GM18867 (cell line): ENCODE measurements around the gene ALDH1L1.

Experiments used
- ATAC-seq: cut with Tn5 transposase; IDR thresholded peaks from one replicate; pipeline ENCODE4 v1.9.1; 2021; ENCODE audit warnings: mild to moderate bottlenecking, moderate library complexity; ENCODE audit not compliant: unreplicated experiment

Gene ALDH1L1

DNA sequence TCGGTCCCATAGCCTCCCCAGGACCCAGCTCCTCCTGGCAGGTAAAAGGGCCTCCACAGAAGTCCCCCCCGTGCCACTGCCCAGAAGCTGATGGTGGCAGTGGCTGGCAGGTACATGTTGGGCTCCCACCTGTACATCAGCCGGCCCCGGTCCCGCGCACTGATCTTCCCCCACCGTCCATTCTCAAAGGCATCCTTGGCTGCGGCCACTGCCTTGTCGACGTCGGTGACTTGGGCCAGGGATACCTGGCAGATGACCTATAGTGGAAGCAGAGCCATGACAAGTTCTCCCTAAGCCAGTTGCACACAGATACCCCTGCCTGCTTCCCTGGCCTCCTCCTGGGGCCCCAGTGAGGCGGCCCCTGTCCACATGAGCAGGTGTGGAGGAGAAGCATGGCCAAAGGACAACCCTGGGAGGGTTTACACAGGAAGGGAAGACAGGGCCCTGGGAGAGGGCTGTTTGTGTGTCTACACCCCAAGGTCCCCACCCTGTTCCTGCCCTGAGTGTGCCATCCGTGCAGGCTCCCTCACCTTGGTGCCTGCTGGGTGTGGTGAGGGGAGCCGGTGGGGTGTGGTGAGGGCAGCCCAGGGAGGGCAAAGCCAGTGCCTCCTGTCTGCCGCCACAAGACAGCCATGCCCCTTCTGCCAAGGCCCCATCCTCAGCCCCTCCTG lies 44.8 kb downstream of the ALDH1L1 start:
- no peak for ATAC-seq

DNA sequence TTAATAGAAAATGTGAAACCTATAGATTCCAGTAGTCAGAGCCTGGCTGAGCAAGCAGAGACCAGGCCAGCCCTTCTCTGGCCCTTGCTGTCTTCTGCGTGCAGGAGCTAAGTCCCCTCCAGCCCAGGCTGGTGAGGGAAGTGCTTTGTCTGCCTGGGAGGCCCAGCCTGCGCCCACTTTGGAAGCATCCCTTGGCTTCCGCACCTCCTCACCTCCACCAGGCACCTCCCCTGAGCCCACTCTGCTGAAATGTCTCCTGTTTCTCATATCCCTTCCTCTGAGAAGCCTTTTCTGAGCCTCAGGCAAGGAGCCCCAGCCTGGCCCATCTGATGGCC lies 45.3 kb downstream of the ALDH1L1 start:
- no peak for ATAC-seq

DNA sequence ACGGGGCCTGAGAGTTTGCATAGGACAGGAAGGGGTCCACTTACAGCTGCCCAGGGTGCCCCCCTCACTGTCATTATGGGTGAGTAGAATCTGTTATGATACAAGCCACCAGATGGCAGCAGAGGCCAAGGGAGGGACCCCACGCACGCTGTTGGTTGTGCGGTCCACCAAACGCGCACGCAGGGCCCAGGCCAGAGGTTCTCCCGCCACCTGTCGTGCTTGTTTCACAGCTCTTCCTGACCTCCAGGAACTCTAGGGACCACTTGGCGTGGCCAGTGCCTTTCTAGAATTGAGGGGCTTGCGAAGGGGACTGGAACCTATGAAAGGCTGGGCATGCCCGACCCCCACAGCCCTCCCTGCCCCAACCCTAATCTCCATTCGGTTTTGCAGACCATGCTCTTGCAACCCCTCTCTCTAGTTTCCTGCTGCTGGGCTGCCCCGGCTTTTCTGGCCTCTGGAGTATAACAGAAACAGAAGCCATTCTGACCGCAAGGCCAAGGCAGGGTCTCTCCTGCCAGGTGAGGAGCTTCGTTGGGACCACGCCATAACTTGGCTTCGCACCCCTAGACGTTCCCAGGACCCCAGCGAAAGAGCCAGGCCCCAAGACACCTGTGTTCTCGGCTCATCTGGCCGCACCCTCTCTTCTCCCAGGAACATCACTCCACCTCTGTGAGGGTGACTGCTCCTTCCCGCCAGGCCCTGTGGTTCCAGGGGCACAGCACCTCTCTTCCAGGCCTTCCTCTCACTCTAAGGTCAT lies 46.0 kb downstream of the ALDH1L1 start:
- ATAC-seq = peak; percentile 50

DNA sequence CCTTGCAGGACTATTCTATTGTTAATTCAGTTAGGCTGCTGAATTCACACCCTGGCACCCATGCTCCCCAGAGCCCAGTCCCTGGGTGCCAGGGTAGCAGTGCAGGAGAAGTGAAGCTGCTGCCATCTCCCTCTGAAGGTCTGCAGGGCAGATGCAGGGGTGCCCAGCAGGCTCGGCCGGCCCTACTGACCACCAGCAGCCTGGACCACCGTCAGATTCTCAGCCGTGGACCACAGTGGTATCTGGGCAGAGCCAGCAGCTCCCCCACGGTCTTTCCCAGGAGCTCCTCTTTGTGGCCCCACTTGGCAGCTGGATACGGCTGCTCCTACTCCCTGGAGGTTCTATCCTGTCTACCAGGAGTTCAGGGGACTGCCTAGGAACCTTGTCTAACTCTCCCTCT lies 46.8 kb downstream of the ALDH1L1 start:
- ATAC-seq = no peak

DNA sequence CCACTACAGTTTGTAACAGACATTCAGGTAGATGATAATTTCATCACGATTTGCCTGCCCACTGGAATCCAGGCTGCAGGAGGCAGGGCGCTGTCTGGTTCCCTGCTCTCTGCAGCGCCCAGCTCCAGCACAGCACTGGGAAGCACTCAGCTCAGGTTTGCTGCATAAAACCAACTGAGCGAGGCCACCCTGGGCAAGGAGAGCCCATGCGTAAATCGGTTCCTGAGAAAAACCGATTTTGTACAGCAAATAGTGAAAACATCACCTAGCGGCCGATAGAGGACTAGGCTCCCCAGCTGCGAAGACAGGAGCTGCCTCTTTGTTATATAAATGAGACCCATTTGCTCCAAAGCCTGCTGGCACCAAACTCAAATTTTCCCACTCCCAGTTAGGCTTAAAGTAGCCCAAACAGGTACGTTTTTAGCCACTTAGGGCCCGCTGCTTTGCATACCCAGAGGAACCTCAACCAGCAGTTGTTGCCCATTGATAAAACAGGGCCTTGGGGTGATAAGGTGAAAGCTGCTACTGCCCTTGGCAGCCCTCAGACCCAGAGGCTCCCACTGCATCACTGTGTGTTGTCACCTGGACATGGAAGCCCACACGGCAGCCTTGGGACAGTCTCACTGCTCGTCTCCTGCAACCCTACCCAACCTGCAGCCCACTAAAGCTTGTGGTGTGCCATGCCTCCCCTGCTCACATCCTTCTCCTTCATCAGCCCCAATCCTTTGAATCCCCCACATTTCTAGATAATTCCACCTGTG lies 47.5 kb downstream of the ALDH1L1 start:
- no peak for ATAC-seq

DNA sequence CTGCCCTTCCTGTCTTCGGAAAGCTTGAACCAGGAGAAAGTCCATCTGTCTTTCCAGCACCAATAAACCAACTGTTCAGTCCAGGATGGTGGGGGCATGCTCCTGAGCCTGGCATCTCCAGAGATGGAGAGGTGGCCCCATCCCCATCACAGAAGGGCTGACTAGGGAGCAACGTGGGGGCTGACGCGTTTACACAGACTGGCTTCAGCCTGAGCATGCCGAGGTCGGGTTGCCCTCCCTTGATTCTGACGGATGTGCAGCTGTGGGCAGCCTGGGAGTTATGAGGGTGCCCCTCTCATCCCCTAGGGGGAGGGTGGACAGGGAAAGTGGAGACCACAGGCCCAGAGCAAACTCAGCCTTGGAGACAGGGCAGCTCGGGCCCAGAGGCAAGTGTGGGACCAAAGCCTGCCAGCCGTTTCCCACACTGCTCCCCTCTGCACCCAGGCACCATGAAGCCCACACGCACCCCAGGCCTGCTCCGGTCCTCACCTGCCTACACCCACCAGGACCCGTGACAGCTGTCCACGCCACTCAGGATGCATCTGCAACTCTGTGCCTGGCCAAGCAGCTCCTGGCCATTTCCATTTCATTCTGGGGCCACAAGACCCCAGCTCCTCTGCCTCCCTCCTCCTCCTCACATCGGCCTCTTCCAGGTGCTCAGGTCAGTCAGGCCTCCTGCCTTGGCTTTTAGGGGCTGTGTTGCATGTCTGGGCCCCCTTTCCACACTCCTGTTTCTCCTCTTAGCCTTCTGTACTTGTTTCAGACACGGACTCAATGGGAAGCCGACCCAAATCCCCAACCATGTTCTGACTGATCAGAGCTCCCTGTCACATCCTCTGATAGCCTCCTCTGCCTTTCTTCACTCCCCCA lies 48.3 kb downstream of the ALDH1L1 start:
- no peak for ATAC-seq

DNA sequence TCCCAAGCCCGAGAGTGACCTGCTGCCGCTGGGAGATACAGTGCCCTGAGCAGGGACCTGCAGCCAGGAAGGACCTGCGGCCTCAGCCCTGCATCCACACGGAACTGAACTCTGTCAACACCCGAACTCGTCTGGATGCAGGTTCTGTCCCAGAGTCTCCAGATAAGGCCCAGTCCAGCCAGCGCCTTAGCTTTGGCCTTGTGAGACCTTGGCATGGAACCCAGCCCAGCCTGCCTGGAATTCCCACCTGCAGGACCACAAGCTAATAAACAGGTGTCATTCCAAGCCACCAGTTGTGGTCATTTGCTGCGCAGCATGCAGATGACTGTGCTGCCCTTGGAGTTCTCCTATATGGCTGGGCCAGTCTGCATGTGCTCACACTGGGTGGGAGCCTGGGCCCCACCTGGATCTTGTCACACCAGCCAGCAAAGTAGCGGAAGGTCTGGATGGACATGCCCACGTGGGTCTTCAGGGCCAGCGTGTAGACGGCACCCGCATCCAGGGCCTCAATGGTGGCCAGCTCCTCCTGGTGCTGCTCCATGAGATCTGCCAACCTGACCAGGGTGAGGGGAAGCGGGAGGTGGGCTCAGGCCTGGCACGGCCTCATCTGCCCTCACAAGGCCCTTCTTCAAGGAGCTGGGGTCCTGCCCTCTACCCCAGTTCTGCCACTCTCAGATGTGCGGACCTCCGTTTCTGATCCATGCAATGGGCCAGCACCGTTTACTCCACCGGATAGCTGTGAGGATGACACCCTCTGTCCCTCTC lies 49.2 kb downstream of the ALDH1L1 start:
- no peak for ATAC-seq

DNA sequence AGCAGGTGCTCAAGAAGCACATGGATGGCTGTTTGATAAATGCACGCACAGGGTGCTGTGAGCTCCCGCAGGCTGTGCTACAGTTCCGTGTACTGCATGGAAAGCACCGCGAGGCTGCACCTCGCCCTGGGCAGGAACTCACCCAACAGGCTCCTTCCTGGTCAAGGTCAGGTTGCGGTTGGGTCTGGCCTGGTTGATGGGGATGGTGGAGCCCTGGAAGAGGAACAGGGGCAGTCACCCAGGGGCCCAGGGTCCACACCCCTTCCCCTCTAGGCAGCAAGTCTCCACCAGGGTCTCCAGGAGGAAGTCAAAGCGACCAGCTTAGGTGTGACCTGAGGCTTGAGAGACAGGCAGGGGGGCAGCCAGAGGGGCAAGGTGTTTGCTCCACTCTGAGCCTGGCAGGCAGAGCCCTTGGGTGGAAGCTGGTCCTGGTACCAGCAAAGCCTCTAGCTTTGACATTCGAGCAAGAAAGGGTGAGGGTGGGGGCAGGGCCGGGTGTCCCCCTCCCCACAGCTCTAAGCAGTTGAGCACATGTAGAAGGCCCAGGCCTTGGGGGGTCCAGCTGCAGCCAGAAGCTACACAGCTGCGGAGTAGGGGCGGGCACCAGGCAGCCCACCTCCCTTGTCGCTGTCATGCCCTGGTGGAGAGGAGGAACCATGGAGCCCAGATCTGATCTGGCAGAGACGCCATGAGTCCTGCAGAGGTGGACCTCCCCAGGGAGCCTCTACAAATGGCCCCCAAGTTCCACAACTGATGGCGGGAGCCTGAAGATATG lies 50.1 kb downstream of the ALDH1L1 start:
- no peak for ATAC-seq

DNA sequence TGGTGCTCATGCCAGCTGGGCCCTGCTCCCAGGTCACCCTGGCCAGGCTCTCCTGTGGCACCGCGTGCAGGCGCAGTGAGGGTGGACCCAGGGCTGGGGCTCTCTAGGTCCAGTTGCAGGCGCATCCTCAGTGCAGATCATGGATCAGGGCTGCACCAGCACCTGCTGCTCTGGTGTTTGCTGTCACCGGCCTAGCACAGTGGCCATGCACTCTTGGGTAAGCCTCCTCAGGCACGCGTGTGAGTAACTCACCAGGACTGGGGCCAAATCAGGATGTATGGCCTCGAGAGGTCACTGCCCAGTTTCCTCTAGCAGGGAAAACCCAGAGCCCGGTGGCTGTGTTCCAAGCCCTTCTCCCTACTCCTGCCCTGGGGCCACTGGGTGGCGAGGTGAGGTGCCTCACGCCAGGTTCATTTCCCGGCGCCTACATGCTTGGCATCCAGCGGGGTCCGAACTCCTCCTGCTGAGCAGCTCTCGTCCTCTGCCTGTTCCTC lies 50.9 kb downstream of the ALDH1L1 start:
- no peak for ATAC-seq

DNA sequence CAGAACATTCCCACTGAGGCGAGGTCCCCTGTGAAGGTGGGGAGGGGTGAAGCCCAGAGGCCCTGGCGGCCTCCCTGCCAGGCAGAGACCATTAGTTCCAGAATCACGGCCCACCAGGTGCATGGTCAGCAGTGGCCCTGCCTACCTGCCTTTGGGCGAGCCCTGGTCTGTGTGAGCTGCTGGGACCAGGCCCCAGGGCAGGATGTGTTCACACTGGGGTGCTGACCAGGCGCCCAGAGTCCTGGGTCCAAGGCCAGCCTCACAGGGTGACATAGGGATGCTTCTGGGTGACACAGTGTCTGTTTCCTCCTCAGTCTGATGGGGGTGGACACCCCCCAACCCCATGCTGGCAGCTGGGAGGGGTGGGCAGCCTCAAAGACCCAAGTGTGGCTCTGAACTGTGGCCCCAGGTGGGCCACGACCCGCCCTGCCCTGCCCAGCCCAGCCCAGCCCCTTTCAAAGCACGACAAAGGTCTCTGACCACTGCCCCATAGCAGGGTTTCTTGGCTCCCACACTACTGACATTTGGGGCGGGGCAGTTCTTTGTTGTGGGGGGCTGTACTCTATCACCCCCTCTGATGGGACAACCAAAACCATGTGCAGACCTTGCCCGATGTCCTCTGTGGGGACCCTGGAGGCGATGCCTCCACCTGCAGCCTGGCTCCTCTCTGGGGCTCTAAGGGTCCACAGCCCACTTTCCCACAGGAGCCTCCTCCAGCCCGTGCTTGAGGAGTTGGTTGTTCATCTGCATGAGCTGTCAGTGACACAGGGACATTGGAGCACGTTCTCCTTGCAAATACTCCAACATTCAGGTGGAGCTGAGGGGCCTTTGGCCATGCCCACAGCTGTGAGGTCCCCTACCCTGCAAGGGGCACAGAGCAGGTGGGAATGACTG lies 51.6 kb downstream of the ALDH1L1 start:
- no peak for ATAC-seq

DNA sequence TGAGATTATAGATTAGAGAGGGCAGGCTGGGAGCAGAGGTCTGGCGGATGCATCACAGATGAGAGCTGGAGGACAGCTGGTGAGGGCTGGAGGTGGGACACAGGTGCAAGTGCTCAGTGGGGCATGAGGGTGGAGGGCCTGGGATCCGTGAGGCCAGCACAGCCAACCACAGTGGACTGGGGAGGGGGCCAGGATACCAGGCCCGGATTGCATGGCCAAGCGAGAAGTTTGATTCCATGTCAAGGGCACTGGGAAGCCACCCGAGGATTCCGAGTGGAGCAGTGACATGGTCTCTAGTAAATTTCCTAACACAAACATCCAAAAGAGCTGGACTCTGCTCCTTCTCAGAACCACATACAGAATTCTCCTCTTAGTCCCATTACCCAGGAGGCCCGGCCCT lies 52.5 kb downstream of the ALDH1L1 start:
- no peak for ATAC-seq

DNA sequence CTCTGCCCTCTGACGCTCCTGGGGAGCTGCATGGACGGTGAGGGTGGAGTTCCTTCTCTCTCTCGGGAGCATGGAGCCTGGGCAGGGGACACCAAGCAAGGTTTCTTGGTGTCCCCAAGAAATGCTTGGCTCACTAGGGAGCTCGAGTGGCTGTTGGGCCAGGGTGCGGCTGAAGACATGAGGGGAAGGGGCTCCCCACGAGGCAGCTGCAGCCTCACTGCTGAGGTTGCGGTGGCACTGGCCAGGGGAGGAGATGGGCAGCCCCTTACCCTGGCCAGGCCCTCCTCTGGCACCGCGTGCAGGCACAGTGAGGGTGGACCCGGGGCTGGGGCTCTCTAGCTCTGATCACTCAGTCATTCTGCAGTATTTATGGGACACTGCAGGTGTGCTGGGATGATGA lies 52.9 kb downstream of the ALDH1L1 start:
- no peak for ATAC-seq

DNA sequence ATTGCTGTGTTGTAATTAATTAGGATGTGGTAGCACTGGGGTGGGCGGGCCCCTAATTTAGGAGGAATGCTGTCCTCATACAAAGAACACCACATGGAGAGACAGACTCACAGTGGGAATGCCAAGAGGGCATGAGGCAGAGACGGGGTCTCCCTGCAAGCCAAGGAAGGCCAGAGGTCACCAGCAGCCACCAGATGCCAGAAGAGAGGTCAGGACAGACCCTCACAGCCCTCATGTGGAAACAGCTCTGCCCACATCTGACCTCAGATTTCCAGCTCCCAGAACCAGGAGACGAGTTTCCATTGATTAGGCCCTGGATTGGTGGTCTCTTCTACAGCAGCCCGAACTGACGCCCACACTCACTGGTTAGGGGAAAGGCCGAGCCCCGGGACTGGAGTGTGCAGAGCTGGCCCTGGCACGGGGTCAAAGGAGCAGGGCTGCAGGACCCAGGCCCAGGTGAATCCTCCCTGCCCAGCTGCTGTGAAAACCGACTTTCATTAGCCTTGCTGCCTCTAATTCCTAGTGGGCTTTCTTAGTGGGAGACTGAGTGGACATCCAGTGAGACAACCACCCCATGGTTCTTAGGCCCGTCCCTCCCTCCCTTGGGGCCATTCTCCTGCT lies 53.5 kb downstream of the ALDH1L1 start:
- no peak for ATAC-seq

DNA sequence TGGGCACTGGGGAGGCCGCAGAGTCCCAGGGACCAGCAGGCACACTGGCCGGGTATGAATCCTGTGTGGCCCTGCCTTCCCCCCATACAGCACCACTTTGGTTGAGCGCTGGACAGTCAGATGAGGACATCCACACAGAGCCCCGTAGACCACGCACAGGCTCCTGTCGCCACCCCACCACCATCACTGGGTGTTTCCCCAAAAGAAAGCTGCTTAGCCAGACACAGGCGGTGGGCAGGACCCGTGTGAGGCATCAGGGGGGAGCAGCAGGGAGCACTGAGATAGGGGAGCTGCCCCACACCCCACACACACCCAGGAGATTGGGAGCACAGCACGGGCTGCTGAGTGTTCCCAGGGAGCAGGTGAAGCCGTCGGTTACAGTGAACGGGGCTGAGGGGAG lies 54.1 kb downstream of the ALDH1L1 start:
- ATAC-seq = no peak

DNA sequence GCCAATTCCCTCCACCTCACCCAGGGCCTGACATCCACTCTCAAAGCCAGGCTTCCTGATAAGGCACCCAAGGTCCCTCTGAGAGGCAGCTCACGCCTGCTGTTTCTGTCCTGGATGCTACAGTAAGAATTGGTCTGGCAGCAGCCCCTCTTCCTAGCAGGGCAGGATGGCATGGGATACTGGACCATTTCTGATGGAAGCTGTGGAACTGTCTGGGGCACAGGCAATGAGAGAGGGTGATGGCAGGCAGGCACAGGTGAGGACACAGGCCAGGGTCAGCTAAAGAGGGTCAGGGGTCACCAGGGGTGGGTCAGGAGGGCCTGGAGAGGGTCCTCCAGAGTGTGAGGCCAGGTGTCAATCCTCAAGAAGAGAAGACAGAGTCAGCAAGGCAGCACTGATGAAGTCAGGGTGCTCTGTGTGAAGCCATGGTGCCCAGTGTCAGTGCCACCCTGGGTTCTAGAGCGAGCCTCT lies 54.6 kb downstream of the ALDH1L1 start:
- ATAC-seq = no peak

DNA sequence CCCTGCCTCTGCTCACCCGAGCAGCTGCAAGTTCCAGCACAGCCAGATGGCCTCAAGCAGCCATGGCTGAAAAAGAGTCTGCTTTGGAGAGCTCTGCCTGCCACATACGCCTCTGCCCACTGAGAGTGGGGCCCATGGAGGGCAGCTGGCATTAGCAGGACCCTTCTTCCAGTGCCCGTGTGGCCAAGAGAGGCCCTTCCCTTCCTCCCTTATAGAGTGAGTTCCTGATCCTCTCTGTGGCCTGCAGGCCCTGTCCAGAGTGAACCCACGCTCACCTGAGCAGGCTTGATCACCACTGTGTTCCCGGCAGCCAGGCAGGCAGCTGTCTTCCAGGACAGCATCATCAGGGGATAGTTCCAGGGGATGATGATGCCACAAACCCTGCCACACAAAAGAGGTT lies 55.0 kb downstream of the ALDH1L1 start:
- ATAC-seq = no peak

DNA sequence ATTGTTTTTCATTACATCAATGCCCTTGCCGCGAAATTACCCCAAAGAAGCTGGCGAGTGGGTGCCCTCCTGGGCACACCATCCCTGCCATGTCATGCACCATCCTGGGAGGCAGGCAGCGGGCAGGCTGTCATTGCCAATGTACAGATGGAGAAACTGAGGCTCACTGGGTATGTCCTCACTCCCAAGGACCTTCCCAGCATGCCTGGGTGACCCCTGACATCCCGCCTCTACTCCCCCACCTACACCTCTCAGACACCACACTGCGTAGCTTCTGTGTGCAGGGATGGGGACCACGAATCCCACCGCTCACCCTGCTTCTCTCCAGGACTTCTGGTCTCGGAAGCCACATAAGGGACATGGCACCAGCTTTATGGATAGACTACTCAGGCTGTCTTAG lies 55.5 kb downstream of the ALDH1L1 start:
- ATAC-seq = no peak
